Body of pancreas (tissue), 4 donors: ENCODE results near the gene SH3TC1.

Source experiments
- CTCF ChIP-seq, 7 experiments: fragments of 450-650 bp in 4 of 7; fragments of 200-600 bp in 3 of 7; sonication (generic) in 3 of 7; IDR thresholded peaks; one replicate each; pipeline ENCODE4 v1.5.1; 2016 to 2019; ENCODE audit warnings: antibody characterized with exemption in 7 of 7
- POLR2A ChIP-seq, 3 donors: fragments of 450-650 bp; IDR thresholded peaks; one replicate each; pipeline ENCODE4 v1.6.1; 2016; ENCODE audit warnings: antibody characterized with exemption in 3 of 3, mild to moderate bottlenecking in 2 of 3

- TF ChIP-seq CTCF (IDR thresholded peaks at IDR 0.05) (no peak), POLR2A (IDR thresholded peaks at IDR 0.05) (no peak)
Observed at GRCh38 chr4:8197521-8197920, 1.6 kb upstream of the SH3TC1 start.
